GF-D8 (cell line): Measurements from ENCODE around the gene TMEFF2.
"Not testable (repeated sequence)": the region's sequence is repeated elsewhere in the genome, so short reads cannot be mapped to it uniquely, and the experiment has no call there.

ENCODE experiments used
- DNase-seq: peaks from one replicate; lab custom pipeline; 2025; lab: John Stamatoyannopoulos, UW

Gene TMEFF2

GRCh38 chr2:192183296-192183695 is 11.4 kb downstream of the TMEFF2 start:
- no peak for DNase-seq

- no peak for DNase-seq
Measured at GRCh38 chr2:192166946-192167345, 27.8 kb downstream of the TMEFF2 start.

GRCh38 chr2:192165842-192166241 is 28.9 kb downstream of the TMEFF2 start:
- no peak for DNase-seq

- no peak for DNase-seq
Measured at GRCh38 chr2:192162392-192163042, 32.2 kb downstream of the TMEFF2 start.

GRCh38 chr2:192161656-192162290 is 33.0 kb downstream of the TMEFF2 start:
- no peak for DNase-seq

GRCh38 chr2:192159736-192160135 is 35.0 kb downstream of the TMEFF2 start:
- DNase-seq: no peak

- DNase-seq: no peak
Measured at GRCh38 chr2:192159208-192159607, 35.5 kb downstream of the TMEFF2 start.

GRCh38 chr2:192157776-192158175 is 37.0 kb downstream of the TMEFF2 start:
- DNase-seq: no peak

- no peak for DNase-seq
Measured at GRCh38 chr2:192155511-192156118, 39.1 kb downstream of the TMEFF2 start.

GRCh38 chr2:192153561-192153960 is 41.2 kb downstream of the TMEFF2 start:
- DNase-seq: no peak

- DNase-seq: no peak
Measured at GRCh38 chr2:192151853-192152252, 42.9 kb downstream of the TMEFF2 start.

GRCh38 chr2:192150166-192150565 is 44.6 kb downstream of the TMEFF2 start:
- no peak for DNase-seq

GRCh38 chr2:192148620-192149321 is 46.0 kb downstream of the TMEFF2 start:
- DNase-seq: no peak

GRCh38 chr2:192148241-192148619 is 46.5 kb downstream of the TMEFF2 start:
- no peak for DNase-seq

- DNase-seq: no peak
Measured at GRCh38 chr2:192146069-192147015, 48.4 kb downstream of the TMEFF2 start.

- DNase-seq: no peak
Measured at GRCh38 chr2:192145496-192145895, 49.2 kb downstream of the TMEFF2 start.

GRCh38 chr2:192140236-192140839 is 54.4 kb downstream of the TMEFF2 start:
- DNase-seq: no peak

- DNase-seq: no peak
Measured at GRCh38 chr2:192139813-192140212, 54.9 kb downstream of the TMEFF2 start.

- DNase-seq: no peak
Measured at GRCh38 chr2:192137451-192137850, 57.3 kb downstream of the TMEFF2 start.

GRCh38 chr2:192132604-192133003 is 62.1 kb downstream of the TMEFF2 start:
- DNase-seq: not testable (repeated sequence)

- DNase-seq: not testable (repeated sequence)
Measured at GRCh38 chr2:192130312-192130711, 64.4 kb downstream of the TMEFF2 start.
